Measurements from ENCODE around the gene KCTD2. TPM values are rescaled to one million over a fixed set of nuclear protein-coding genes. Genes with fewer than 3 reads are reported as not detected.
A peak's percentile ranks its signal among the peaks of the same experiment; 100 is the strongest.

Gene KCTD2
- total and polyA plus RNA-seq, 9 of the 15 experiments (the other 6 are each of a cell fraction or from before 2014, with no cell fraction given) = 1.7 to 32.9 (median 15.8) TPM

DNA sequence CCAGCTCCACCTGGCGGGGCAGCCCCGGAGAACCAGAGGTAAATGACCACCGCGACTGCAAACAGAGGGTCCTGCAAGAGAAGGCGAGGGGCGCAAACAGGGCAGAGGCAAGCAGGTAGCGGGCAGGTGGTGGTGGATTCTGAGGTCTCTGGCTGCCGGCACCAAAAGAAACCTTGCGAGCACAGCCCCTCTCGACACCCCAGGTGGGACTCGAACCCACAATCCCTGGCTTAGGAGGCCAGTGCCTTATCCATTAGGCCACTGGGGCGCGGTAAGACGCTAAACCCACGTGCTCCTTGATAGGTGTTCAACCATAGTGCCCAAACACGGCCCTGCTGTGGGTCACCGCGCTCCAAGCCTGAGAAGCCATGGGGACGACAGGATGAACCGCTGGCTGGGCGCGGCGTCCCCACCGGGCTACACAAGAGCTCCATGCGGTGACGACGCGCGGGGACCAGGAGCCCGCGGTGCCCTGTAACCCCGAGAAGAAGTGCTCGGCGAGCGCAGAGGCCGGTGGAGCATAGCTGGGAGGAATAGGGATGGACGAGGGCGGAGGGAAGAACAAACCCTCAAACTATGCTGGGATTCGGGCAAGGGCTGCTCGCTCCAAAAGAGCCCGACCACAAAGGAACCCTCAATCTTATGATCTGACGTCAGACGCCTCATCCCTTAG is 12.7 kb upstream of the KCTD2 start (continued):
- TF ChIP-seq, protein P1, sequence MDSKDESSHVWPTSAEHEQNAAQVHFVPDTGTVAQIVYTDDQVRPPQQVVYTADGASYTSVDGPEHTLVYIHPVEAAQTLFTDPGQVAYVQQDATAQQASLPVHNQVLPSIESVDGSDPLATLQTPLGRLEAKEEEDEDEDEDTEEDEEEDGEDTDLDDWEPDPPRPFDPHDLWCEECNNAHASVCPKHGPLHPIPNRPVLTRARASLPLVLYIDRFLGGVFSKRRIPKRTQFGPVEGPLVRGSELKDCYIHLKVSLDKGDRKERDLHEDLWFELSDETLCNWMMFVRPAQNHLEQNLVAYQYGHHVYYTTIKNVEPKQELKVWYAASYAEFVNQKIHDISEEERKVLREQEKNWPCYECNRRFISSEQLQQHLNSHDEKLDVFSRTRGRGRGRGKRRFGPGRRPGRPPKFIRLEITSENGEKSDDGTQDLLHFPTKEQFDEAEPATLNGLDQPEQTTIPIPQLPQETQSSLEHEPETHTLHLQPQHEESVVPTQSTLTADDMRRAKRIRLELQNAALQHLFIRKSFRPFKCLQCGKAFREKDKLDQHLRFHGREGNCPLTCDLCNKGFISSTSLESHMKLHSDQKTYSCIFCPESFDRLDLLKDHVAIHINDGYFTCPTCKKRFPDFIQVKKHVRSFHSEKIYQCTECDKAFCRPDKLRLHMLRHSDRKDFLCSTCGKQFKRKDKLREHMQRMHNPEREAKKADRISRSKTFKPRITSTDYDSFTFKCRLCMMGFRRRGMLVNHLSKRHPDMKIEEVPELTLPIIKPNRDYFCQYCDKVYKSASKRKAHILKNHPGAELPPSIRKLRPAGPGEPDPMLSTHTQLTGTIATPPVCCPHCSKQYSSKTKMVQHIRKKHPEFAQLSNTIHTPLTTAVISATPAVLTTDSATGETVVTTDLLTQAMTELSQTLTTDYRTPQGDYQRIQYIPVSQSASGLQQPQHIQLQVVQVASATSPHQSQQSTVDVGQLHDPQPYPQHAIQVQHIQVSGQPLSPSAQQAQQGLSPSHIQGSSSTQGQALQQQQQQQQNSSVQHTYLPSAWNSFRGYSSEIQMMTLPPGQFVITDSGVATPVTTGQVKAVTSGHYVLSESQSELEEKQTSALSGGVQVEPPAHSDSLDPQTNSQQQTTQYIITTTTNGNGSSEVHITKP (IDR thresholded peaks at IDR 0.05; ENCODE audit: partially characterized antibody) = no peak
- TF ChIP-seq ARID2 (IDR thresholded peaks at IDR 0.05) (no peak), GABPB2 (CRISPR knock-in tag; conservative IDR thresholded peaks at IDR 0.05) (0 out of 2 replicates have a peak, but pooled peaks have one; percentile 46), SMAD4 (CRISPR knock-in tag; conservative IDR thresholded peaks at IDR 0.05) (no peak), SRSF3 (IDR thresholded peaks at IDR 0.05; ENCODE audit: insufficient read depth, low read length) (peak; percentile 91; the same call in 1 of the 2 replicates), SRSF7 (optimal IDR thresholded peaks at IDR 0.05; ENCODE audit: low read depth, low read length) (no peak), NCOA2 (IDR thresholded peaks at IDR 0.05; ENCODE audit: partially characterized antibody in 2 of 2) (no peak), ASH1L (IDR thresholded peaks at IDR 0.05; ENCODE audit: borderline replicate concordance, low read depth, partially characterized antibody) (no peak)
- TF ChIP-seq, protein P2, sequence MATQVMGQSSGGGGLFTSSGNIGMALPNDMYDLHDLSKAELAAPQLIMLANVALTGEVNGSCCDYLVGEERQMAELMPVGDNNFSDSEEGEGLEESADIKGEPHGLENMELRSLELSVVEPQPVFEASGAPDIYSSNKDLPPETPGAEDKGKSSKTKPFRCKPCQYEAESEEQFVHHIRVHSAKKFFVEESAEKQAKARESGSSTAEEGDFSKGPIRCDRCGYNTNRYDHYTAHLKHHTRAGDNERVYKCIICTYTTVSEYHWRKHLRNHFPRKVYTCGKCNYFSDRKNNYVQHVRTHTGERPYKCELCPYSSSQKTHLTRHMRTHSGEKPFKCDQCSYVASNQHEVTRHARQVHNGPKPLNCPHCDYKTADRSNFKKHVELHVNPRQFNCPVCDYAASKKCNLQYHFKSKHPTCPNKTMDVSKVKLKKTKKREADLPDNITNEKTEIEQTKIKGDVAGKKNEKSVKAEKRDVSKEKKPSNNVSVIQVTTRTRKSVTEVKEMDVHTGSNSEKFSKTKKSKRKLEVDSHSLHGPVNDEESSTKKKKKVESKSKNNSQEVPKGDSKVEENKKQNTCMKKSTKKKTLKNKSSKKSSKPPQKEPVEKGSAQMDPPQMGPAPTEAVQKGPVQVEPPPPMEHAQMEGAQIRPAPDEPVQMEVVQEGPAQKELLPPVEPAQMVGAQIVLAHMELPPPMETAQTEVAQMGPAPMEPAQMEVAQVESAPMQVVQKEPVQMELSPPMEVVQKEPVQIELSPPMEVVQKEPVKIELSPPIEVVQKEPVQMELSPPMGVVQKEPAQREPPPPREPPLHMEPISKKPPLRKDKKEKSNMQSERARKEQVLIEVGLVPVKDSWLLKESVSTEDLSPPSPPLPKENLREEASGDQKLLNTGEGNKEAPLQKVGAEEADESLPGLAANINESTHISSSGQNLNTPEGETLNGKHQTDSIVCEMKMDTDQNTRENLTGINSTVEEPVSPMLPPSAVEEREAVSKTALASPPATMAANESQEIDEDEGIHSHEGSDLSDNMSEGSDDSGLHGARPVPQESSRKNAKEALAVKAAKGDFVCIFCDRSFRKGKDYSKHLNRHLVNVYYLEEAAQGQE (IDR thresholded peaks at IDR 0.05; ENCODE audit: borderline replicate concordance) = peak; percentile 9; the same call in 1 of the 2 replicates
- TF ChIP-seq, protein P2 (CRISPR knock-in tag; IDR thresholded peaks at IDR 0.05; ENCODE audit: low read depth) = no peak
- TF ChIP-seq, protein P3, sequence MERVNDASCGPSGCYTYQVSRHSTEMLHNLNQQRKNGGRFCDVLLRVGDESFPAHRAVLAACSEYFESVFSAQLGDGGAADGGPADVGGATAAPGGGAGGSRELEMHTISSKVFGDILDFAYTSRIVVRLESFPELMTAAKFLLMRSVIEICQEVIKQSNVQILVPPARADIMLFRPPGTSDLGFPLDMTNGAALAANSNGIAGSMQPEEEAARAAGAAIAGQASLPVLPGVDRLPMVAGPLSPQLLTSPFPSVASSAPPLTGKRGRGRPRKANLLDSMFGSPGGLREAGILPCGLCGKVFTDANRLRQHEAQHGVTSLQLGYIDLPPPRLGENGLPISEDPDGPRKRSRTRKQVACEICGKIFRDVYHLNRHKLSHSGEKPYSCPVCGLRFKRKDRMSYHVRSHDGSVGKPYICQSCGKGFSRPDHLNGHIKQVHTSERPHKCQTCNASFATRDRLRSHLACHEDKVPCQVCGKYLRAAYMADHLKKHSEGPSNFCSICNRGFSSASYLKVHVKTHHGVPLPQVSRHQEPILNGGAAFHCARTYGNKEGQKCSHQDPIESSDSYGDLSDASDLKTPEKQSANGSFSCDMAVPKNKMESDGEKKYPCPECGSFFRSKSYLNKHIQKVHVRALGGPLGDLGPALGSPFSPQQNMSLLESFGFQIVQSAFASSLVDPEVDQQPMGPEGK (CRISPR knock-in tag; IDR thresholded peaks at IDR 0.05; ENCODE audit: borderline replicate concordance) = no peak
- TF ChIP-seq, protein P4, sequence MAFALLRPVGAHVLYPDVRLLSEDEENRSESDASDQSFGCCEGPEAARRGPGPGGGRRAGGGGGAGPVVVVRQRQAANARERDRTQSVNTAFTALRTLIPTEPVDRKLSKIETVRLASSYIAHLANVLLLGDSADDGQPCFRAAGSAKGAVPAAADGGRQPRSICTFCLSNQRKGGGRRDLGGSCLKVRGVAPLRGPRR (CRISPR knock-in tag; IDR thresholded peaks at IDR 0.05) = no peak; the same call in 1 of the 2 replicates
